CD4-positive, alpha-beta T cell (primary cell): Measurements from ENCODE around the gene TNRC18. TPM values are rescaled to one million over a fixed set of nuclear protein-coding genes. Genes with fewer than 3 reads are reported as not detected.
"Not testable (repeated sequence)": the region's sequence is repeated elsewhere in the genome, so short reads cannot be mapped to it uniquely, and the experiment has no call there.

Source experiments
- ATAC-seq: fragments of 200-7000 bp; cut with Tn5 transposase; one replicate; pipeline ENCODE4 v1.10.0; 2022; ENCODE audit warnings: mild to moderate bottlenecking; ENCODE audit not compliant: poor library complexity
- CTCF ChIA-PET: fragments of 350-600 bp; sonication (Branson Sonifier 250); formaldehyde crosslinking; loops from one replicate; lab custom pipeline; 2021; ENCODE audit warnings: antibody characterized with exemption, inconsistent platforms; lab: Charles Lee
- POLR2A ChIA-PET: fragments of 350-600 bp; sonication (Branson Sonifier 250); formaldehyde crosslinking; loops from one replicate; lab custom pipeline; 2021; ENCODE audit warnings: antibody characterized with exemption, inconsistent platforms; lab: Charles Lee
- DNase-seq, 14 experiments: peaks; one replicate each; pipeline ENCODE4 v3.0.0-alpha.2; 2013 to 2020; ENCODE audit warnings: mixed read lengths in 2 of 14
- H3K27ac ChIP-seq, 2 donors: one replicate each; pipeline versions ENCODE4 v1.5.1 to v1.7.0; 2013; ENCODE audit warnings: low read length in 2 of 2, low read depth in 1 of 2, mild to moderate bottlenecking in 1 of 2
- H3K27me3 ChIP-seq, 2 experiments: 1 replicate in 1 of 2; 2 replicates in 1 of 2; pipeline versions ENCODE4 v1.6.1 to v1.7.0; 2013; ENCODE audit warnings: low read length in 2 of 2, control low read depth in 1 of 2, mild to moderate bottlenecking in 1 of 2, moderate library complexity in 1 of 2; ENCODE audit not compliant: insufficient read depth in 2 of 2, control insufficient read depth in 1 of 2
- H3K36me3 ChIP-seq: one replicate; pipeline ENCODE4 v1.6.1; 2013; ENCODE audit warnings: low read length, control low read depth; ENCODE audit not compliant: insufficient read depth
- H3K4me1 ChIP-seq: one replicate; pipeline ENCODE4 v1.6.1; 2013; ENCODE audit warnings: low read length, control low read depth; ENCODE audit not compliant: insufficient read depth
- H3K4me3 ChIP-seq: one replicate; pipeline ENCODE4 v1.5.1; 2013; ENCODE audit warnings: mild to moderate bottlenecking, low read length, moderate library complexity
- H3K9me3 ChIP-seq, 2 experiments: 1 replicate in 1 of 2; 2 replicates in 1 of 2; pipeline versions ENCODE4 v1.6.1 to v1.7.0; 2013; ENCODE audit warnings: low read length in 2 of 2, mild to moderate bottlenecking in 2 of 2, control low read depth in 1 of 2, moderate library complexity in 1 of 2; ENCODE audit not compliant: control insufficient read depth in 1 of 2, insufficient read depth in 1 of 2
- H3K27ac Mint-ChIP-seq: one replicate; pipeline ENCODE4 v1.8.0; 2020; ENCODE audit warnings: mixed read lengths
- H3K27me3 Mint-ChIP-seq: one replicate; pipeline ENCODE4 v1.8.0; 2021; ENCODE audit warnings: mixed read lengths
- H3K36me3 Mint-ChIP-seq: one replicate; pipeline ENCODE4 v1.8.0; 2021; ENCODE audit warnings: low read depth, mixed read lengths
- H3K4me1 Mint-ChIP-seq: one replicate; pipeline ENCODE4 v1.8.0; 2021; ENCODE audit warnings: low read depth, mixed read lengths
- H3K4me3 Mint-ChIP-seq: one replicate; pipeline ENCODE4 v1.8.0; 2020; ENCODE audit warnings: mild to moderate bottlenecking, mixed read lengths
- H3K9me3 Mint-ChIP-seq: one replicate; pipeline ENCODE4 v1.8.0; 2020; ENCODE audit warnings: mixed read lengths
- CTCF ChIP-seq: fragments of 200-600 bp; IDR thresholded peaks from one replicate; pipeline ENCODE4 v1.8.0; 2022; ENCODE audit warnings: antibody characterized with exemption, mild to moderate bottlenecking
- intact Hi-C, 2 experiments: fragments of 100-400 bp; cut with DNase I in 1 of 2; cut with micrococcal nuclease in 1 of 2; formaldehyde crosslinking; loops; one replicate each; pipeline versions ENCODE4 v1.15.1 to v1.9.0; 2023 to 2025; cut with DNase I, micrococcal nuclease
- total RNA-seq, 174 experiments: library from RNA in 2 of 174; stranded (reverse) in 2 of 174; gene quantifications; one replicate each; pipeline ENCODE4 v1.2.3 and lab custom pipeline; 2021 to 2026

The TNRC18 gene
- total RNA-seq, 2 experiments from 2014 or later, result 69.9 TPM

- H3K27ac Mint-ChIP-seq, H3K27ac ChIP-seq, H3K36me3 Mint-ChIP-seq, H3K27me3 Mint-ChIP-seq, H3K4me3 Mint-ChIP-seq, H3K9me3 Mint-ChIP-seq, intact Hi-C loops, H3K9me3 ChIP-seq, H3K4me1 Mint-ChIP-seq, H3K4me1 ChIP-seq, DNase-seq, H3K27me3 ChIP-seq, H3K36me3 ChIP-seq, POLR2A ChIA-PET, H3K4me3 ChIP-seq, ATAC-seq, CTCF ChIA-PET: not testable (repeated sequence)
These were observed 148.6 kb downstream of the TNRC18 start for GRCh38 chr7:5274985-5275431.

DNA sequence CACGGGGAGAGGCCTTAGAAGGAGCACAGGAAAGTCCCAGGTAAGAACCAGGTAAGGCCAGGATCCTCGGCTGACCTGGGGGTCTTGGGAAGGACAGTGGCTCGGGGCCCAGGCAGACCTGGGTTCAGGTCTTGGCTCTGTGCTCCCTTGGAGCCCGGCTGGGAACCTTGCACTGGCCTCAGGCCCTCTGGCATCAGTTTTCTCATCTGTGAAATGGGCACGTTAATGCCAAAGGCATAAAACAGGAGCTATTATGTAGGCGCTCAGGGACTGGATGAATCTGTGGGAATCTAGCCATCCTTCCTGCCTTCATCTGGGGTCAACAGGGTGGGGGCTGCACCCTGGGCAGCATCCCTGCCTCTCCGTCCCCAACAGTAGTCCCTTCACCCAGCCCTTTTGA is 149.2 kb downstream of the TNRC18 start:
- DNase-seq, result no peak
- H3K27me3 ChIP-seq, result peaks cover 0 to 2% of the 10 kb centered on the region in 2 experiments
- ChIA-PET POLR2A (no interaction called here), CTCF (no interaction called here)
- no peaks in the 10 kb centered on the region for H3K36me3 Mint-ChIP-seq
- no peak for TF ChIP-seq CTCF
- intact Hi-C loops, result no loop called here
- H3K36me3 ChIP-seq, result no peaks in the 10 kb centered on the region
- H3K27me3 Mint-ChIP-seq, result no peaks in the 10 kb centered on the region
- H3K9me3 ChIP-seq, result peaks cover 0 to 8% of the 10 kb centered on the region in 2 experiments
- H3K4me1 ChIP-seq, result no peaks in the 10 kb centered on the region
- H3K4me1 Mint-ChIP-seq, result no peaks in the 10 kb centered on the region
- ATAC-seq, result no peak
- H3K27ac Mint-ChIP-seq, result no peak overlapping the region
- no peak overlapping the region for H3K4me3 ChIP-seq
- H3K27ac ChIP-seq, result no peak overlapping the region
- no peaks in the 10 kb centered on the region for H3K9me3 Mint-ChIP-seq
- H3K4me3 Mint-ChIP-seq, result no peak overlapping the region

DNA sequence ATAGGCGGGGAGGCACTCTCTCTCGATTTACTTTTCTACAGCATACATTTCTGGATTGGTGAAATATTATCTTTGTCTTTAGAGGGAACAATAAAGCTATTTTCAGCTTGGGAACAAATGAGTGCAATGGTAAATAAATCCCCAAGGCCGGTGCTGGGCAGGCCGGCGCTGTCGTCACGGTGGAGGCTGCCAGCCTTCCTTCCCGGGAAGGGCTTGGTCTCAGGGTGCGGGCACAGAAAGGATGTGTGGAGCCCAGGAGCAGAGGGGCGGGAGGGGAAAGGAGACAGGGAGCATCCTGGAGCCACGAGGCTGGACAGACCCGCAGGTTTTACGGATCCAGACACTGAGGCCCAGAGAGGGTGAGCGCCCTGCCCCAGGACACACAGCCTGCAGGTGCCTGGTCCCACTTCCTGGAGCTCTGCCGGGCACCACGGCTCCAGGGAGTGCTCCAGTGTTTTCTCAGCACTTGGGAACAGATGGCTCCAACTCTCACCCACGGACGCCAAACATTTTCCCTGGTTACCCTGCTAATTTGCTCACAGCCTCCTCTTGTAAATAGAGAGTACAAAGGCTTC is 149.7 kb downstream of the TNRC18 start:
- H3K4me3 Mint-ChIP-seq, result not testable (repeated sequence)

GRCh38 chr7:5270788-5271187 is 152.8 kb downstream of the TNRC18 start:
- ChIA-PET POLR2A (no interaction called here), CTCF (no interaction called here)
- DNase-seq (no peak), ATAC-seq (no peak)
- Mint-ChIP-seq H3K4me1 (no peaks in the 10 kb centered on the region), H3K36me3 (no peaks in the 10 kb centered on the region), H3K4me3 (no peak overlapping the region), H3K9me3 (no peaks in the 10 kb centered on the region), H3K27me3 (no peaks in the 10 kb centered on the region), H3K27ac (no peak overlapping the region)
- H3K4me3 ChIP-seq, result no peak overlapping the region
- peaks cover 0 to 11% of the 10 kb centered on the region in 2 experiments for H3K9me3 ChIP-seq
- intact Hi-C loops, result no loop called here
- peaks cover 0 to 2% of the 10 kb centered on the region in 2 experiments for H3K27me3 ChIP-seq
- TF ChIP-seq CTCF, result no peak
- no peaks in the 10 kb centered on the region for H3K36me3 ChIP-seq
- no peak overlapping the region for H3K27ac ChIP-seq
- no peaks in the 10 kb centered on the region for H3K4me1 ChIP-seq

More for the DNA sequence above, 149.7 kb downstream of the TNRC18 start:
- DNase-seq, intact Hi-C loops, H3K4me1 Mint-ChIP-seq, H3K27ac ChIP-seq, CTCF ChIA-PET, H3K36me3 Mint-ChIP-seq, ATAC-seq, H3K27me3 Mint-ChIP-seq, H3K36me3 ChIP-seq, H3K27me3 ChIP-seq, H3K9me3 Mint-ChIP-seq, H3K4me3 ChIP-seq, H3K27ac Mint-ChIP-seq, H3K4me1 ChIP-seq, POLR2A ChIA-PET, H3K9me3 ChIP-seq: not testable (repeated sequence)

DNA sequence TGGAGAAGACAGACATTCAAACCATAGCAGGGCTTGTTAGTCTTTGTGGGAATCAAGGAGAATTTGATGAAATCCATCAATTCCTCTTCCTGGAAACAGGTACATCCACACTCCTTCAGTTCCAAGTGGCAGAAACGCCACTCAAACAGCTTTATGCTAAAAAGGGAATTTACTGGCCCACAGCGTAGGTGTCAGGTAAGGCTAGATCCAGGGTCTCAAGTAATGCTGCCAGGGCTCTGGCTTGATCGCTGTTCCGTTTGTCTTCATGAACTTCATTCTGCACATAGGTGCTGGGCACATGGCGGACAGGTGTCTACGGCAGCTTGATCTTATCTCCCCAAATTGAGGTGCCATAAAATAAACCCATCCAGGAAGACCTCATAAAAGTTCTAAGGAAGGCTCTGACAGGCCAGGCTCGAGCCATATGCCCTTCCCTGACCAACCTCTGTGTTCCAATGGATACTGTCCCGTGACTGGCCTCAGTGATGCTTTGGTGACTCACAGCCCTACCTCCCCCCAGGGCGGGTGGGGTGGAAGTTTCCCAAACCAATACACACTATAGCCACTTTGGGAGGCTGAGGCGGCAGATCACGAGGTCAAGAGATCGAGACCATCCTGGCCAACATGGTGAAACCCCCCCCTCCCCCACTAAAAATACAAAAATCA is 153.5 kb downstream of the TNRC18 start:
- H3K4me1 ChIP-seq, H3K9me3 Mint-ChIP-seq, H3K27ac ChIP-seq, H3K27ac Mint-ChIP-seq, CTCF ChIA-PET, POLR2A ChIA-PET, H3K9me3 ChIP-seq, H3K36me3 Mint-ChIP-seq, H3K4me3 Mint-ChIP-seq, H3K4me3 ChIP-seq, ATAC-seq, H3K36me3 ChIP-seq, H3K4me1 Mint-ChIP-seq, DNase-seq, H3K27me3 Mint-ChIP-seq, H3K27me3 ChIP-seq, intact Hi-C loops: not testable (repeated sequence)

DNA sequence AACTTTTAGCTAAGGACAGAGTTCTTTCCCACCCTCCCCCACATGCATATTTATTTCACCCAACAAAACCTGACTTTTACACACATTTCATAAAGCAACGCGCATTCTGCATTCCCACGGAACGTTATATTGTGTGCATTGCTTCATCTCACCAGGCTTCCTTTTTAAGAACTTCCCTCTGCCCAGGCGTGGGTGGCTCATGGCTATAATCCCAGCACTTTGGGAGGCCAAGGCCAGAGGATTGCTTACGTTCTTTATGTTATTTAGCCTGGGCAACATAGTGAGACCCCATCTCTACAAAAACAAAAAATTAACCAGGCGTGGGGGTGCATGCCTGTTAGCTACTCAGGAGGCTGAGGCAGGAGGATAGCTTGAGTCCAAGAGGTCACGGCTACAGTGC is 155.8 kb downstream of the TNRC18 start:
- CTCF ChIA-PET, result not testable (repeated sequence)

More for the DNA sequence above, 155.8 kb downstream of the TNRC18 start:
- H3K4me3 Mint-ChIP-seq, DNase-seq, H3K27me3 ChIP-seq, H3K9me3 Mint-ChIP-seq, ATAC-seq, H3K4me1 Mint-ChIP-seq, H3K27ac ChIP-seq, H3K36me3 ChIP-seq, H3K27ac Mint-ChIP-seq, H3K27me3 Mint-ChIP-seq, H3K4me3 ChIP-seq, POLR2A ChIA-PET, H3K36me3 Mint-ChIP-seq, H3K4me1 ChIP-seq, intact Hi-C loops, H3K9me3 ChIP-seq: not testable (repeated sequence)
